ENCODE results near the gene MAP1B. TPM values are rescaled to one million over a fixed set of nuclear protein-coding genes. Genes with fewer than 3 reads are reported as not detected.

Gene MAP1B
- total RNA-seq, 1 experiment from 2014 or later, result 8.9 TPM

GRCh38 chr5:72195581-72195980 is 88.3 kb downstream of the MAP1B start:
- DNase-seq (ENCODE audit: low read depth, low spot score) (no peak), ATAC-seq (no peak)
- no peak overlapping the region for H2AFZ ChIP-seq (ENCODE audit: low read depth, low read length, poor library complexity, severe bottlenecking)
- H3K79me2 ChIP-seq (ENCODE audit: insufficient read depth, low read length), result no peaks in the 10 kb centered on the region
- H3K27me3 ChIP-seq (ENCODE audit: insufficient read depth, low read length), result no peaks in the 10 kb centered on the region
- ChIA-PET RAD21 (ENCODE audit: low non-redundant PET in 1 of 2, low total read pairs in 2 of 2, uncharacterized antibody in 2 of 2, unreplicated experiment in 2 of 2) (no interaction called here), CTCF (no interaction called here), POLR2A (no interaction called here)
- no peak overlapping the region for H3K27ac ChIP-seq (ENCODE audit: low read depth, low read length)
- H3K4me1 ChIP-seq (ENCODE audit: control insufficient read depth in 1 of 2, insufficient read depth in 2 of 2, low read length in 2 of 2), result no peaks in the 10 kb centered on the region
- intact Hi-C loops (cut with micrococcal nuclease), result no loop called here
- no TSS peak for BruUV-seq (replicated peaks)
- H3K4me3 ChIP-seq (replicated peaks in 1 of 2; ENCODE audit: low read depth in 1 of 2, low read length in 2 of 2), result no peak overlapping the region
- H3K9me3 ChIP-seq (ENCODE audit: control insufficient read depth in 1 of 2, insufficient read depth in 1 of 2, low read depth in 1 of 2, low read length in 2 of 2), result no peaks in the 10 kb centered on the region
- H3K4me2 ChIP-seq (ENCODE audit: low read length), result no peak overlapping the region
- H3K36me3 ChIP-seq (ENCODE audit: control insufficient read depth in 1 of 2, insufficient read depth in 2 of 2, low read length in 2 of 2), result no peaks in the 10 kb centered on the region
- H3K9me2 ChIP-seq (ENCODE audit: insufficient read depth), result no peaks in the 10 kb centered on the region
- no peaks in the 10 kb centered on the region for H4K20me1 ChIP-seq (ENCODE audit: insufficient read depth)
- no peak overlapping the region for H3K9ac ChIP-seq (ENCODE audit: low read length)
- no peak for TF ChIP-seq SRF (IDR thresholded peaks at IDR 0.05; ENCODE audit: low read depth)
- TF ChIP-seq ZNF274 (IDR thresholded peaks at IDR 0.05; ENCODE audit: low read depth, low read length), result no peak
- no peak for TF ChIP-seq POLR2A (IDR thresholded peaks at IDR 0.05; ENCODE audit: borderline replicate concordance, extremely low read depth, insufficient read depth, insufficient read length)
- TF ChIP-seq EZH2phosphoT487 (IDR thresholded peaks at IDR 0.05; ENCODE audit: borderline replicate concordance), result no peak
- no peak for TF ChIP-seq RAD21 (IDR thresholded peaks at IDR 0.05; ENCODE audit: low read depth)

- Histone ChIP-seq H3K36me3 (ENCODE audit: control insufficient read depth in 1 of 2, insufficient read depth in 2 of 2, low read length in 2 of 2) (no peaks in the 10 kb centered on the region), H3K4me2 (ENCODE audit: low read length) (no peak overlapping the region), H3K79me2 (ENCODE audit: insufficient read depth, low read length) (no peaks in the 10 kb centered on the region), H2AFZ (ENCODE audit: low read depth, low read length, poor library complexity, severe bottlenecking) (no peak overlapping the region), H3K4me1 (ENCODE audit: control insufficient read depth in 1 of 2, insufficient read depth in 2 of 2, low read length in 2 of 2) (no peaks in the 10 kb centered on the region), H3K9me3 (ENCODE audit: control insufficient read depth in 1 of 2, insufficient read depth in 1 of 2, low read depth in 1 of 2, low read length in 2 of 2) (no peaks in the 10 kb centered on the region), H3K9ac (ENCODE audit: low read length) (no peak overlapping the region), H4K20me1 (ENCODE audit: insufficient read depth) (no peaks in the 10 kb centered on the region), H3K27ac (ENCODE audit: low read depth, low read length) (no peak overlapping the region), H3K9me2 (ENCODE audit: insufficient read depth) (no peaks in the 10 kb centered on the region), H3K4me3 (replicated peaks in 1 of 2; ENCODE audit: low read depth in 1 of 2, low read length in 2 of 2) (no peak overlapping the region), H3K27me3 (ENCODE audit: insufficient read depth, low read length) (no peaks in the 10 kb centered on the region)
- CTCF ChIA-PET, result no interaction called here
- intact Hi-C loops (cut with micrococcal nuclease), result no loop called here
- POLR2A ChIA-PET, result no interaction called here
- BruUV-seq (replicated peaks), result no TSS peak
- DNase-seq (ENCODE audit: low read depth, low spot score), result no peak
- RAD21 ChIA-PET (ENCODE audit: low non-redundant PET in 1 of 2, low total read pairs in 2 of 2, uncharacterized antibody in 2 of 2, unreplicated experiment in 2 of 2), result no interaction called here
- no peak for ATAC-seq
- TF ChIP-seq POLR2A (IDR thresholded peaks at IDR 0.05; ENCODE audit: borderline replicate concordance, extremely low read depth, insufficient read depth, insufficient read length), result no peak
- no peak for TF ChIP-seq SRF (IDR thresholded peaks at IDR 0.05; ENCODE audit: low read depth)
These were observed 90.1 kb downstream of the MAP1B start for GRCh38 chr5:72197393-72197792.
